WTC11 (cell line): Measurements from ENCODE around the gene UBALD1. TPM values are rescaled to one million over a fixed set of nuclear protein-coding genes. Genes with fewer than 3 reads are reported as not detected.

Experiments
- ATAC-seq: fragments of 200-7000 bp; cut with Tn5 transposase; 2 replicates; pipeline ENCODE4 v1.10.0; 2021; ENCODE audit warnings: mild to moderate bottlenecking, moderate library complexity
- CTCF ChIA-PET: fragments of 300-600 bp; sonication (Branson Sonifier 250); formaldehyde crosslinking; loops from one replicate; lab custom pipeline; 2021; ENCODE audit warnings: antibody characterized with exemption; lab: Charles Lee
- POLR2A ChIA-PET: fragments of 350-600 bp; sonication (Branson Sonifier 250); formaldehyde crosslinking; loops from one replicate; lab custom pipeline; 2021; ENCODE audit warnings: antibody characterized with exemption; lab: Charles Lee
- DNase-seq: peaks from one replicate; pipeline ENCODE4 v3.0.0; 2021; ENCODE audit warnings: low spot score
- H3K27ac Mint-ChIP-seq: 2 replicates; pipeline ENCODE4 v1.8.0; 2021; ENCODE audit warnings: mixed read lengths
- H3K27me3 Mint-ChIP-seq: 2 replicates; pipeline ENCODE4 v1.8.0; 2021; ENCODE audit warnings: low read depth, mild to moderate bottlenecking, moderate library complexity, mixed read lengths
- H3K36me3 Mint-ChIP-seq: 2 replicates; pipeline ENCODE4 v1.8.0; 2021; ENCODE audit warnings: mixed read lengths
- H3K4me1 Mint-ChIP-seq: 2 replicates; pipeline ENCODE4 v1.8.0; 2022; ENCODE audit warnings: mixed read lengths
- H3K4me3 Mint-ChIP-seq: 2 replicates; pipeline ENCODE4 v1.8.0; 2021; ENCODE audit warnings: mild to moderate bottlenecking, moderate library complexity, mixed read lengths
- H3K9me3 Mint-ChIP-seq: 2 replicates; pipeline ENCODE4 v1.8.0; 2021; ENCODE audit warnings: mixed read lengths
- ERG ChIP-seq: fragments of 250-450 bp; sonication (Bioruptor Pico); IDR thresholded peaks from 2 replicates; pipeline ENCODE4 v1.8.0; 2021; ENCODE audit warnings: mild to moderate bottlenecking
- FOXK1 ChIP-seq: sonication (generic); formaldehyde crosslinking; IDR thresholded peaks from 2 replicates; pipeline ENCODE4 v1.8.0; 2022; ENCODE audit warnings: mild to moderate bottlenecking, moderate library complexity, missing genetic modification reagents
- IRF1 ChIP-seq: sonication (generic); formaldehyde crosslinking; IDR thresholded peaks from 2 replicates; pipeline ENCODE4 v1.8.0; 2023; ENCODE audit warnings: missing genetic modification reagents
- NR1H2 ChIP-seq: sonication (generic); formaldehyde crosslinking; IDR thresholded peaks from 2 replicates; pipeline ENCODE4 v1.9.0; 2021; ENCODE audit warnings: mild to moderate bottlenecking, moderate library complexity, missing genetic modification reagents
- ZNF121 ChIP-seq: sonication (generic); formaldehyde crosslinking; IDR thresholded peaks from 2 replicates; pipeline ENCODE4 v1.8.0; 2023; ENCODE audit warnings: missing genetic modification reagents
- ZNF263 ChIP-seq: sonication (generic); formaldehyde crosslinking; IDR thresholded peaks from 2 replicates; pipeline ENCODE4 v1.8.1; 2022; ENCODE audit warnings: low read depth, mild to moderate bottlenecking, moderate library complexity, missing genetic modification reagents
- ZNF423 ChIP-seq: fragments of 250-450 bp; sonication (Bioruptor Pico); IDR thresholded peaks from 2 replicates; pipeline ENCODE4 v2.1.2; 2022; ENCODE audit warnings: mild to moderate bottlenecking, moderate library complexity
- total RNA-seq: library from RNA; stranded (reverse); gene quantifications from 3 replicates; pipeline ENCODE4 v1.2.3, GENCODE V29; 2021
- TF ChIP-seq, protein P1 (sequence below): fragments of 250-450 bp; sonication (Bioruptor Pico); IDR thresholded peaks from 2 replicates; pipeline ENCODE4 v1.9.0; 2021; ENCODE audit warnings: mild to moderate bottlenecking
- TF ChIP-seq, protein P2 (sequence below): sonication (generic); formaldehyde crosslinking; IDR thresholded peaks from 2 replicates; pipeline ENCODE4 v1.8.1; 2023; ENCODE audit warnings: mild to moderate bottlenecking, missing genetic modification reagents, moderate library complexity
- TF ChIP-seq, protein P3 (sequence below): fragments of 250-450 bp; sonication (Bioruptor Pico); IDR thresholded peaks from 2 replicates; pipeline ENCODE4 v2.1.2; 2022; ENCODE audit warnings: mild to moderate bottlenecking, moderate library complexity

Gene UBALD1
- total RNA-seq, 1 experiment from 2014 or later = 56.8 TPM

DNA sequence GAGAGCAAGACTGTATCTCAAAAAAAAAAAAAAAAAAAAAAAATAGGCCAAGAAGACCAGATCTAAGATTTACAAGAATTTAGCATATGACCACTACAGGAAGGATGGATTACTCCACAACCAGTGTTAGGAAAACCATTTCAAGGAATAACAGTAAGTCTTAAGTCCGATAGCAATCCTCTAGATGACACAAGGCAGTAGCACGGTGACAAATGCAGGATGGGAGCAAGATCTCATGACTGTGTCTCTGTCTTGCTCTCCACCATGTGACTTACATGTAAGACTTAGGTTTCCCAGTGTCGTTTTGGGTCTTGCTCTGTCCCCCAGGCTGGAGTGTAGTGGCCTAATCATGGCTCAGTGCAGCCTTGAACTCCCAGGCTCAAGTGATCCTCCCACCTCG, 30.8 kb downstream of the UBALD1 start (continued):
- no peak for TF ChIP-seq ERG (CRISPR knock-in tag)
- TF ChIP-seq, protein P1, sequence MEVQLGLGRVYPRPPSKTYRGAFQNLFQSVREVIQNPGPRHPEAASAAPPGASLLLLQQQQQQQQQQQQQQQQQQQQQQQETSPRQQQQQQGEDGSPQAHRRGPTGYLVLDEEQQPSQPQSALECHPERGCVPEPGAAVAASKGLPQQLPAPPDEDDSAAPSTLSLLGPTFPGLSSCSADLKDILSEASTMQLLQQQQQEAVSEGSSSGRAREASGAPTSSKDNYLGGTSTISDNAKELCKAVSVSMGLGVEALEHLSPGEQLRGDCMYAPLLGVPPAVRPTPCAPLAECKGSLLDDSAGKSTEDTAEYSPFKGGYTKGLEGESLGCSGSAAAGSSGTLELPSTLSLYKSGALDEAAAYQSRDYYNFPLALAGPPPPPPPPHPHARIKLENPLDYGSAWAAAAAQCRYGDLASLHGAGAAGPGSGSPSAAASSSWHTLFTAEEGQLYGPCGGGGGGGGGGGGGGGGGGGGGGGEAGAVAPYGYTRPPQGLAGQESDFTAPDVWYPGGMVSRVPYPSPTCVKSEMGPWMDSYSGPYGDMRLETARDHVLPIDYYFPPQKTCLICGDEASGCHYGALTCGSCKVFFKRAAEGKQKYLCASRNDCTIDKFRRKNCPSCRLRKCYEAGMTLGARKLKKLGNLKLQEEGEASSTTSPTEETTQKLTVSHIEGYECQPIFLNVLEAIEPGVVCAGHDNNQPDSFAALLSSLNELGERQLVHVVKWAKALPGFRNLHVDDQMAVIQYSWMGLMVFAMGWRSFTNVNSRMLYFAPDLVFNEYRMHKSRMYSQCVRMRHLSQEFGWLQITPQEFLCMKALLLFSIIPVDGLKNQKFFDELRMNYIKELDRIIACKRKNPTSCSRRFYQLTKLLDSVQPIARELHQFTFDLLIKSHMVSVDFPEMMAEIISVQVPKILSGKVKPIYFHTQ (CRISPR knock-in tag) = no peak
- TF ChIP-seq FOXK1 (CRISPR knock-in tag) = no peak
- TF ChIP-seq NR1H2 = no peak
- TF ChIP-seq IRF1 = no peak
- no peak for TF ChIP-seq ZNF263 (CRISPR knock-in tag)
- TF ChIP-seq, all 79 proteins: peak for 0

DNA sequence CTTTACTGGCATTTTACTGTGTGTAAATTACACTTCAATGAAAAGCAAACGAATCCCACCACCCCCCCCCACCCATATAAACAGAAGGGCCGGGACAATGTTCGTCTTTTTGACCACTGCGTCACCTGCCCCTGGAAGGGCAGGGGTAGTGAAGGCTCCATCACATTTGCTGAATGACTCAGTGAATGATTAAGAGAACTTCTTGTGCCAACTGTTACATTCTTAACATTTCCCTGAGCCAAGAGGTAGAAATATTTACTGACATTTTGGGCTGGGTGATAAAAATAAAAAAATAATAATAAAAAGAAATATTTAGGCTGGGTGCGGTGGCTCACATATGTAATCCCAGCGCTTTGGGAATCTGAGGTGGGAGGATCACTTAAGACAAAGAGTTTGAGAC, 34.4 kb downstream of the UBALD1 start:
- ChIA-PET CTCF (interaction anchor here (3.0 kb wide), 1 partner anchor 32 kb away, joined by 9 read pairs; no protein-coding TSS in a partner anchor), POLR2A (no interaction called here)
- TF ChIP-seq, protein P2, sequence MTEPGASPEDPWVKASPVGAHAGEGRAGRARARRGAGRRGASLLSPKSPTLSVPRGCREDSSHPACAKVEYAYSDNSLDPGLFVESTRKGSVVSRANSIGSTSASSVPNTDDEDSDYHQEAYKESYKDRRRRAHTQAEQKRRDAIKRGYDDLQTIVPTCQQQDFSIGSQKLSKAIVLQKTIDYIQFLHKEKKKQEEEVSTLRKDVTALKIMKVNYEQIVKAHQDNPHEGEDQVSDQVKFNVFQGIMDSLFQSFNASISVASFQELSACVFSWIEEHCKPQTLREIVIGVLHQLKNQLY (CRISPR knock-in tag) = no peak
- H3K4me1 Mint-ChIP-seq = no peaks in the 10 kb centered on the region
- DNase-seq = no peak
- no peak overlapping the region for H3K27ac Mint-ChIP-seq
- no peak overlapping the region for H3K4me3 Mint-ChIP-seq
- no peaks in the 10 kb centered on the region for H3K9me3 Mint-ChIP-seq
- H3K27me3 Mint-ChIP-seq = no peaks in the 10 kb centered on the region
- ATAC-seq = no peak
- H3K36me3 Mint-ChIP-seq = no peaks in the 10 kb centered on the region

- no peaks in the 10 kb centered on the region for H3K4me1 Mint-ChIP-seq
- TF ChIP-seq, protein P3, sequence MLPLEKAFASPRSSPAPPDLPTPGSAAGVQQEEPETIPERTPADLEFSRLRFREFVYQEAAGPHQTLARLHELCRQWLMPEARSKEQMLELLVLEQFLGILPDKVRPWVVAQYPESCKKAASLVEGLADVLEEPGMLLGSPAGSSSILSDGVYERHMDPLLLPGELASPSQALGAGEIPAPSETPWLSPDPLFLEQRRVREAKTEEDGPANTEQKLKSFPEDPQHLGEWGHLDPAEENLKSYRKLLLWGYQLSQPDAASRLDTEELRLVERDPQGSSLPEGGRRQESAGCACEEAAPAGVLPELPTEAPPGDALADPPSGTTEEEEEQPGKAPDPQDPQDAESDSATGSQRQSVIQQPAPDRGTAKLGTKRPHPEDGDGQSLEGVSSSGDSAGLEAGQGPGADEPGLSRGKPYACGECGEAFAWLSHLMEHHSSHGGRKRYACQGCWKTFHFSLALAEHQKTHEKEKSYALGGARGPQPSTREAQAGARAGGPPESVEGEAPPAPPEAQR (CRISPR knock-in tag) = no peak
- peak; percentile 72; the same call in 1 of the 2 replicates for TF ChIP-seq ZNF121 (CRISPR knock-in tag)
- ChIA-PET CTCF (interaction anchor here (1.2 to 3.0 kb wide), 3 partner anchors 31 to 61 kb away, joined by 3 to 9 read pairs (median 6); no protein-coding TSS in a partner anchor), POLR2A (interaction anchor here (0.6 to 1.2 kb wide), 2 partner anchors 32 to 284 kb away, joined by 3 read pairs; no protein-coding TSS in a partner anchor)
- no peaks in the 10 kb centered on the region for H3K9me3 Mint-ChIP-seq
- no peaks in the 10 kb centered on the region for H3K27me3 Mint-ChIP-seq
- DNase-seq (no peak), ATAC-seq (no peak)
- no peak overlapping the region for H3K4me3 Mint-ChIP-seq
- H3K27ac Mint-ChIP-seq = no peak overlapping the region
- no peaks in the 10 kb centered on the region for H3K36me3 Mint-ChIP-seq
Observed at GRCh38 chr16:4578961-4579530, 35.6 kb downstream of the UBALD1 start.

GRCh38 chr16:4576008-4576407, 38.7 kb downstream of the UBALD1 start:
- peaks cover 9% of the 10 kb centered on the region for H3K4me1 Mint-ChIP-seq
- no peak overlapping the region for H3K4me3 Mint-ChIP-seq
- TF ChIP-seq ZNF423 (CRISPR knock-in tag) = no peak
- POLR2A ChIA-PET = no interaction called here
- H3K27me3 Mint-ChIP-seq = peaks cover 5% of the 10 kb centered on the region
- H3K36me3 Mint-ChIP-seq = no peaks in the 10 kb centered on the region
- DNase-seq (no peak), ATAC-seq (no peak)
- H3K27ac Mint-ChIP-seq = no peak overlapping the region
- CTCF ChIA-PET = interaction anchor here (0.7 to 4.6 kb wide), 5 partner anchors 10 to 67 kb away, joined by 3 to 41 read pairs (median 21); no protein-coding TSS in a partner anchor
- H3K9me3 Mint-ChIP-seq = no peaks in the 10 kb centered on the region
